H1 (cell line): ENCODE measurements around the gene DAZL. TPM values are rescaled to one million over a fixed set of nuclear protein-coding genes. Genes with fewer than 3 reads are reported as not detected.

Experiments
- CTCF ChIA-PET: fragments of 300-600 bp; sonication (Branson Sonifier 250); formaldehyde crosslinking; loops from one replicate; lab custom pipeline; 2021; ENCODE audit not compliant: partially characterized antibody; lab: Charles Lee
- POLR2A ChIA-PET: fragments of 300-600 bp; sonication (Branson Sonifier 250); formaldehyde crosslinking; loops from one replicate; lab custom pipeline; 2021; ENCODE audit warnings: inconsistent platforms; ENCODE audit not compliant: partially characterized antibody; lab: Charles Lee
- DNase-seq, 2 experiments: peaks; one replicate each; pipeline versions ENCODE4 v3.0.0 to v3.0.0-alpha.2; 2010 to 2022; ENCODE audit warnings: low spot score in 2 of 2, low read depth in 1 of 2, mixed read lengths in 1 of 2
- FAIRE-seq: peaks from 2 replicates; lab custom pipeline; 2011; peaks lifted over from hg19 to GRCh38; lab: Jason Lieb, UNC
- H2AFZ ChIP-seq: 2 replicates; pipeline ENCODE4 v1.8.1; 2012; ENCODE audit warnings: low read length, inconsistent platforms
- H2AK5ac ChIP-seq: 2 replicates; pipeline ENCODE4 v1.6.1; 2013; ENCODE audit warnings: low read depth, low read length
- H2BK120ac ChIP-seq: replicated peaks from 2 replicates; pipeline ENCODE3; 2013; ENCODE audit warnings: low read depth, low read length, inconsistent platforms
- H2BK12ac ChIP-seq: 2 replicates; pipeline ENCODE4 v1.6.1; 2013; ENCODE audit warnings: low read depth, low read length
- H2BK15ac ChIP-seq: 2 replicates; pipeline ENCODE4 v1.6.1; 2013; ENCODE audit warnings: low read length
- H2BK20ac ChIP-seq: 2 replicates; pipeline ENCODE4 v1.6.1; 2013; ENCODE audit warnings: low read length
- H2BK5ac ChIP-seq: 2 replicates; pipeline ENCODE4 v1.6.1; 2013; ENCODE audit warnings: low read depth, low read length
- H3K14ac ChIP-seq: 2 replicates; pipeline ENCODE4 v1.6.1; 2013; ENCODE audit warnings: inconsistent platforms; ENCODE audit not compliant: insufficient read length
- H3K18ac ChIP-seq: 2 replicates; pipeline ENCODE4 v1.6.1; 2013; ENCODE audit warnings: low read length; ENCODE audit errors: extremely low read depth
- H3K23ac ChIP-seq: 2 replicates; pipeline ENCODE4 v1.6.1; 2013; ENCODE audit warnings: inconsistent platforms; ENCODE audit not compliant: insufficient read length
- H3K23me2 ChIP-seq: 2 replicates; pipeline ENCODE4 v1.6.1; 2013; ENCODE audit warnings: low read depth, low read length
- H3K27ac ChIP-seq: 2 replicates; pipeline ENCODE4 v1.6.1; 2011; ENCODE audit warnings: low read depth, low read length, inconsistent platforms
- H3K27me3 ChIP-seq, 4 experiments: replicated peaks in 1 of 4; 1 replicate in 1 of 4; 2 replicates in 3 of 4; pipeline versions ENCODE4 v1.6.1 to v1.8.1; 2011 to 2013; ENCODE audit warnings: low read length in 3 of 4, mild to moderate bottlenecking in 3 of 4, inconsistent platforms in 2 of 4, mixed read lengths in 2 of 4, moderate library complexity in 1 of 4; ENCODE audit not compliant: control insufficient read depth in 3 of 4, insufficient read depth in 3 of 4; ENCODE audit errors: extremely low read depth in 1 of 4
- H3K36me3 ChIP-seq, 4 experiments: 2 replicates each; pipeline versions ENCODE4 v1.6.1 to v1.8.1; 2011 to 2013; ENCODE audit warnings: mild to moderate bottlenecking in 4 of 4, low read length in 3 of 4, moderate library complexity in 2 of 4, control low read depth in 1 of 4, inconsistent platforms in 1 of 4; ENCODE audit not compliant: insufficient read depth in 4 of 4, control insufficient read depth in 2 of 4
- H3K4ac ChIP-seq: replicated peaks from 2 replicates; pipeline ENCODE3; 2013; ENCODE audit warnings: low read length, low read depth, mixed read lengths, inconsistent platforms; ENCODE audit not compliant: insufficient read length
- H3K4me1 ChIP-seq, 4 experiments: replicated peaks in 1 of 4; 1 replicate in 1 of 4; 2 replicates in 3 of 4; pipeline versions ENCODE4 v1.6.1 to v1.8.1; 2011 to 2013; ENCODE audit warnings: low read length in 3 of 4, inconsistent platforms in 2 of 4, mixed read lengths in 1 of 4; ENCODE audit not compliant: insufficient read depth in 4 of 4, control insufficient read depth in 3 of 4
- H3K4me2 ChIP-seq, 2 experiments: 2 replicates each; pipeline versions ENCODE4 v1.6.1 to v1.8.1; 2011 to 2013; ENCODE audit warnings: low read depth in 2 of 2, low read length in 2 of 2, control low read depth in 1 of 2, inconsistent platforms in 1 of 2, mild to moderate bottlenecking in 1 of 2; ENCODE audit not compliant: insufficient read depth in 1 of 2
- H3K4me3 ChIP-seq, 4 experiments: fragments of 200-600, 300-600 bp in 1 of 4; sonication (generic), shearing (Covaris generic), sonication (Bioruptor Twin) in 1 of 4; 2 replicates each; pipeline versions ENCODE4 v1.5.1 to v1.8.1; 2011 to 2016; ENCODE audit warnings: low read length in 4 of 4, low read depth in 3 of 4, control low read depth in 2 of 4, inconsistent platforms in 2 of 4, mild to moderate bottlenecking in 2 of 4, mixed read lengths in 1 of 4, moderate library complexity in 1 of 4; ENCODE audit not compliant: insufficient read depth in 2 of 4; ENCODE audit errors: extremely low read depth in 1 of 4
- H3K56ac ChIP-seq: replicated peaks from 2 replicates; pipeline ENCODE3; 2013; ENCODE audit warnings: low read depth, mild to moderate bottlenecking, mixed read lengths, low read length, inconsistent platforms; ENCODE audit not compliant: insufficient read length
- H3K79me1 ChIP-seq: 2 replicates; pipeline ENCODE4 v1.6.1; 2013; ENCODE audit warnings: low read depth, low read length, control low read depth
- H3K79me2 ChIP-seq, 2 experiments: 2 replicates each; pipeline versions ENCODE4 v1.6.1 to v1.8.1; 2012 to 2013; ENCODE audit warnings: low read length in 2 of 2, mild to moderate bottlenecking in 2 of 2, inconsistent platforms in 1 of 2; ENCODE audit not compliant: insufficient read depth in 2 of 2, control insufficient read depth in 1 of 2
- H3K9ac ChIP-seq, 4 experiments: replicated peaks in 1 of 4; 1 replicate in 1 of 4; 2 replicates in 3 of 4; pipeline versions ENCODE4 v1.6.1 to v1.8.1; 2011 to 2013; ENCODE audit warnings: low read depth in 3 of 4, low read length in 3 of 4, control low read depth in 2 of 4, mild to moderate bottlenecking in 2 of 4, moderate library complexity in 2 of 4, inconsistent platforms in 1 of 4; ENCODE audit errors: extremely low read depth in 1 of 4
- H3K9me3 ChIP-seq, 2 experiments: 2 replicates each; pipeline versions ENCODE4 v1.6.1 to v1.8.1; 2012 to 2013; ENCODE audit warnings: mild to moderate bottlenecking in 2 of 2, moderate library complexity in 2 of 2, control low read depth in 1 of 2, inconsistent platforms in 1 of 2, low read depth in 1 of 2, low read length in 1 of 2, mixed read lengths in 1 of 2; ENCODE audit not compliant: insufficient read depth in 2 of 2
- H4K20me1 ChIP-seq, 2 experiments: replicated peaks in 1 of 2; 2 replicates each; pipeline versions ENCODE3 to v1.8.1; 2011 to 2013; ENCODE audit warnings: inconsistent platforms in 2 of 2, low read length in 2 of 2, mild to moderate bottlenecking in 1 of 2; ENCODE audit not compliant: insufficient read depth in 2 of 2, control insufficient read depth in 1 of 2
- H4K5ac ChIP-seq: 2 replicates; pipeline ENCODE4 v1.6.1; 2013; ENCODE audit warnings: low read length, low read depth, mixed read lengths, inconsistent platforms; ENCODE audit not compliant: insufficient read length
- H4K8ac ChIP-seq: 2 replicates; pipeline ENCODE4 v1.8.0; 2013; ENCODE audit warnings: mild to moderate bottlenecking, moderate library complexity, low read length, inconsistent platforms; ENCODE audit not compliant: insufficient read depth; ENCODE audit errors: extremely low read depth
- H4K91ac ChIP-seq: replicated peaks from 2 replicates; pipeline ENCODE3; 2013; ENCODE audit warnings: low read length, mixed read lengths, inconsistent platforms; ENCODE audit not compliant: insufficient read length
- BACH1 ChIP-seq: IDR thresholded peaks from 2 replicates; pipeline ENCODE4 v1.6.1; 2012; ENCODE audit warnings: low read length, improper control_type of control experiment
- CTCF ChIP-seq, 3 experiments: IDR thresholded peaks; 1 replicate in 2 of 3; 2 replicates in 1 of 3; pipeline versions ENCODE4 v1.5.1 to v1.6.1; 2011; ENCODE audit warnings: low read length in 3 of 3, mild to moderate bottlenecking in 3 of 3, inconsistent platforms in 2 of 3, low read depth in 1 of 3, moderate library complexity in 1 of 3; ENCODE audit not compliant: insufficient read depth in 1 of 3; ENCODE audit errors: control extremely low read depth in 1 of 3
- EZH2 ChIP-seq: fragments of 200-600 bp; sonication (generic); IDR thresholded peaks from 2 replicates; pipeline ENCODE4 v1.7.1; 2012; ENCODE audit warnings: low read depth, mild to moderate bottlenecking, moderate library complexity, low read length, inconsistent platforms; ENCODE audit not compliant: severe bottlenecking
- JUND ChIP-seq: IDR thresholded peaks from 2 replicates; pipeline ENCODE4 v1.6.1; 2011; ENCODE audit warnings: mild to moderate bottlenecking, improper control_type of control experiment, low read length
- POU5F1 ChIP-seq: IDR thresholded peaks from 2 replicates; pipeline ENCODE4 v1.6.1; 2011; ENCODE audit warnings: low read depth, mild to moderate bottlenecking, low read length, moderate library complexity
- RAD21 ChIP-seq, 2 experiments: IDR thresholded peaks in 1 of 2; conservative IDR thresholded peaks in 1 of 2; 2 replicates each; pipeline ENCODE4 v1.6.1; 2011; ENCODE audit warnings: low read depth in 2 of 2, low read length in 2 of 2, improper control_type of control experiment in 1 of 2, inconsistent platforms in 1 of 2, mild to moderate bottlenecking in 1 of 2, moderate library complexity in 1 of 2
- SRF ChIP-seq: IDR thresholded peaks from 2 replicates; pipeline ENCODE4 v1.6.1; 2011; ENCODE audit warnings: mild to moderate bottlenecking, low read depth, low read length, moderate library complexity
- WGBS, 2 experiments: shearing (Covaris generic) in 1 of 2; methylation state at CpG; one replicate each; pipeline versions ENCODE4 v1.1.6 to v1.1.7; 2013 to 2015; ENCODE audit warnings: low lambda C conversion rate in 2 of 2, mixed read lengths in 2 of 2, inconsistent platforms in 1 of 2, low coverage in 1 of 2, missing lambda C conversion rate in 1 of 2; ENCODE audit not compliant: insufficient replicate concordance in 2 of 2, insufficient coverage in 1 of 2, insufficient read length in 1 of 2; ENCODE audit errors: extremely low coverage in 1 of 2, missing lambda C conversion rate in 1 of 2; 5-methylcytosine and 5-hydroxymethylcytosine counted together
- polyA plus RNA-seq, 7 experiments: library from polyadenylated mRNA; depleted of rRNA in 3 of 7; stranded (reverse) in 5 of 7; unstranded in 2 of 7; fragments of >200 nt in 5 of 7; fragments of 200-250 nt in 2 of 7; gene quantifications; 1 replicate in 5 of 7; 2 replicates in 1 of 7; 4 replicates in 1 of 7; pipeline versions ENCODE4 v1.2.1 to v1.2.3, GENCODE V29; 2011 to 2013; ENCODE audit warnings: missing spikeins in 2 of 7, mixed read lengths in 2 of 7
- total RNA-seq: library from RNA; stranded (reverse); fragmentation: NEBNext Ultra II Directional; extraction: Animal tissue kit (Norgen Biotek cat#: 25700); gene quantifications from 2 replicates; pipeline ENCODE4 v1.2.1, GENCODE V29; 2021

Gene DAZL
- total and polyA plus RNA-seq, 2 of the 8 experiments (the other 6 are each of a cell fraction or from before 2014, with no cell fraction given), result 3.4 to 5.9 TPM

- Histone ChIP-seq H4K8ac (no peak overlapping the region), H2BK120ac (no peak overlapping the region), H2BK20ac (no peak overlapping the region), H3K4me1 (peaks cover 0 to 5% (median 0%) of the 10 kb centered on the region in 4 experiments; a peak in 1 of 7 replicates), H4K5ac (no peak overlapping the region), H3K23ac (no peak overlapping the region), H2AFZ (no peak overlapping the region), H3K4me2 (no peak overlapping the region), H3K9ac (no peak overlapping the region), H2BK15ac (no peak overlapping the region), H2AK5ac (no peak overlapping the region), H3K36me3 (peaks cover 0 to 13% (median 0%) of the 10 kb centered on the region in 4 experiments; a peak in 2 of 8 replicates), H3K27ac (no peak overlapping the region), H2BK12ac (no peak overlapping the region), H3K79me1 (no peaks in the 10 kb centered on the region), H3K18ac (no peak overlapping the region), H3K79me2 (no peaks in the 10 kb centered on the region), H3K23me2 (no peaks in the 10 kb centered on the region), H3K14ac (no peak overlapping the region), H4K91ac (no peak overlapping the region), H3K27me3 (no peaks in the 10 kb centered on the region), H3K9me3 (peaks cover 0 to 16% of the 10 kb centered on the region in 2 experiments; a peak in 1 of 4 replicates), H2BK5ac (no peak overlapping the region), H4K20me1 (no peaks in the 10 kb centered on the region), H3K4me3 (no peak overlapping the region), H3K4ac (no peak overlapping the region), H3K56ac (no peak overlapping the region)
- DNase-seq, result peak; percentile 15 to 80
- CTCF ChIA-PET, result interaction anchor here (0.7 to 4.7 kb wide), 39 partner anchors 10 to 823 kb away, joined by 3 to 30 read pairs (median 4); partner anchors contain the start of gene PLCL2
- peak; percentile 74 for FAIRE-seq
- 26% methylated on average over 7 of the region's 7 CpGs; no CpG with 5 or more reads in 1 of the 2 experiments for WGBS, 2 experiments
- POLR2A ChIA-PET, result interaction anchor here (0.7 kb wide), 1 partner anchor 606 kb away, joined by 3 read pairs; no protein-coding TSS in a partner anchor
- TF ChIP-seq POU5F1, result no peak
- peak in 2 of 3 experiments; percentile 66; a peak in 3 of 4 replicates for TF ChIP-seq CTCF (IDR thresholded peaks at IDR 0.05; ENCODE audit: control extremely low read depth in 1 of 3, insufficient read depth in 1 of 3, low read depth in 1 of 3, low read length in 3 of 3)
- TF ChIP-seq SRF, result no peak
- peak; percentile 94 to 95 for TF ChIP-seq RAD21 (IDR thresholded peaks at IDR 0.05 in 1 of 2, conservative IDR thresholded peaks at IDR 0.05 in 1 of 2; ENCODE audit: low read depth in 2 of 2, low read length in 2 of 2)
- no peak for TF ChIP-seq JUND
- no peak for TF ChIP-seq BACH1
- no peak for TF ChIP-seq EZH2
Measured at GRCh38 chr3:16600780-16601536, 4.3 kb downstream of the DAZL start.
